HG02885 (cell line): ENCODE measurements around the gene OVOL2.
"Not testable (repeated sequence)": the region's sequence is repeated elsewhere in the genome, so short reads cannot be mapped to it uniquely, and the experiment has no call there.

Source experiments
- ATAC-seq: cut with Tn5 transposase; IDR thresholded peaks from one replicate; pipeline ENCODE4 v1.9.1; 2021; ENCODE audit warnings: mild to moderate bottlenecking; ENCODE audit not compliant: unreplicated experiment, poor library complexity

The OVOL2 gene

DNA sequence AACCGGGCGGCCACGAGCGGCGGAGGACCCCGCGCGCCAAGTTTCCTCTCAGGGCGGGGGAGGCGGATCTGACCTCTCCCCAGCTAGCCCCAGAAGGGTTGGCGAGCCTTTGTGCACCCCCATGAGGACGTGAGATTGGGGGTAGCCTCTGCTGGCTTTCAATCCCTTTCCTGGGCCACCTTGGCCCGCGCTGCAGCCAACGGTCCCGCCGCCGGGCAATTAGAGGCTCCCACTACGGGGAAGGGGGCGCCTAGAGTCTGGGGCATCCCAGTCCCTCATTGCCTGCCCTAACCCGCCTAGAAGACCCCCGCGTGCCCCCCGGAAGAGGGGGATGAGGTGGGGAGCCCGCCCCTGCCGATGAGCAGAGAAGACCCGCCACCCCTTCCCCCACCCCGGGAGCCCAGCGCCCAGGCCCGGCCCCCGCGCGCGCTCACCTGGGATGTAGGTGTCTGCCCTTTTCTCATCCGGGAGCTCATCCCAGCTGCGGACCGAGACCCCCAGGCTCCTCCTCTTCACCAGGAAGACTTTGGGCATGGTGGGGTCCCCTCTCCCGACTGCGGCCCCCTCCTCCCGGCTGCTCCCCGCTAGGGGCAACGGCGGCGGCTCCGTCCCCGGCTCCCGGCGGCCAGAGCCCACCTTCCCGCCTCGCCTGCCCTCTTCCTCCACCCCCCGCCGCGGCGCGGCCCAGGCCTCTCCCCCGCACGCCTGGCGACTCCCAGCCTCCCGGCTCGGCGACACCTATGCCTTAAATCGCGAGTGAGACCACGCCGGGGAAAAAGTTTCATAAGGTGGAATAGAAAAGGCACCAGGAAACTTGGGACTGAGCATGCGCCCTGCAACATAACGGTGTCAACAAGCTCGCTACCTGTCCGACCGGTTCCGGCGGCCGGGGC is at the start of gene OVOL2:
OVOL2 (minus strand) TSS at position 816 of the 893 bp plus-strand sequence; CDS start at position 534, 282 bp downstream.
- ATAC-seq, result no peak

DNA sequence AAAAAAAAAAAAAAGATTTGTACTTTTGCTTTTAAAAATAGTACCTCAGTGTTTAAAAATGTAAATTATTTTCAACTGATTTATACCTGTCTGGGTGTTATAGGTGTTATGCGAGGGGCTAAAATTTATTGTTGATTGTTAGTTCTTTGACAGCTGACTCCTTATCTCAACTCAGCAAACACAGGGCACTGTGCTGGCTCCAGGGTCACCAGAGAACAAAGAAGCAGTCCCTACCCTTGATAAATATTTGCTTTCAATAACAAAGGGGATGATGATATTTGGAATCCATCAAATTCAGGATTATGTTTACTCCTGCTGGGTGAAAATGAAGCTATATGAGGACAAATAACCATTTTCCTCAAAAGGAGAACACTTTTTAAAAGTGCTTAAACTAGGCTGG is 45.8 kb upstream of the OVOL2 start:
- no peak for ATAC-seq

DNA sequence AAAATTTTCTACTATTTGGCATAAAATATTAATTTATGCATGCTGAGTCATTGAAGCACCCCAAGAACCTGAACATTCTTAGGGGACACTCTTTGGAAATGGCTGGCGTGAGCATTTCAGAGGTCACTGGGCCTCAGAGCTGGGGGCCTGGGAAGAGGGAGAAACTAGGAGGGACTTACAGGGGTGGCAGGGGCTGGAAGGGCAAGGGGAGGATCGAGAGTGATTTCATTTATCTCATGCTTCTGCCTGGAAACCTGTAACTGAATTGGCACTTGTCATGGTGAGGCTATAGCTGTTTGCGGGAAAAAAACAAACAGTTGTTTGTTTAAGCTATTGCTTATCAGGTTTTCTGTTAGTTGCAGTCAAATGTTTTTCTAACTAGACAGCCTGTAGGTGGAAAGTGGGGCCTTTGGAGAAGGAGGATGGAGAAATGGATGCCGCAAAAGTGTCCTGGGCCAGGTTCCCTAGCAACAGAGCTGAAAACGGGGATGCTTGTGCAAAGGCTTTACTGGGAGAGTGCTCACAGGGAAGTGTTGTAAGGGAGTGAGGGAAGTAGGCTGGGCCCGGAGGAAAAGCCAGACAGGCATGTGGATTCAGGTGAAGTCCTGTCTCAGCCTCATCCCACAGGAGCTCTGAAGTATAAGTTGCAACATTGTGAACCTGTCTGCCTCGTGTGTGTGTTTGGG is 43.6 kb upstream of the OVOL2 start:
- no peak for ATAC-seq

DNA sequence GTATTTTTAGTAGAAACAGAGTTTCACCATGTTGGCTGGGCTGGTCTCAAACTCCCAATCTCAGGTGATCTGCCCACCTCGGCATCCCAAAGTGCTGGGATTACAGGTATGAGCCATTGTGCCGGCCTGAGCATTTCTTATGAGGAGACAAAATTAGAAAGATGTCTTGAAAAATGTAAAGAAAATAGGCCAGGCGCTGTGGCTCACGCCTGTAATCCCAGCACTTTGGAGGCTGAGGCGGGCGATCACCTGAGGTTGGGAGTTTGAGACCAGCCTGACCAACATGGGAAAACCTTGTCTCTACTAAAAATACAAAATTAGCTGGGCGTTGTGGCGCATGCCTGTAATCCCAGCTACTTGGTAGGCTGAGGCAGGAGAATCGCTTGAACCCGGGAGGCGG is 42.9 kb upstream of the OVOL2 start:
- ATAC-seq, result not testable (repeated sequence)

DNA sequence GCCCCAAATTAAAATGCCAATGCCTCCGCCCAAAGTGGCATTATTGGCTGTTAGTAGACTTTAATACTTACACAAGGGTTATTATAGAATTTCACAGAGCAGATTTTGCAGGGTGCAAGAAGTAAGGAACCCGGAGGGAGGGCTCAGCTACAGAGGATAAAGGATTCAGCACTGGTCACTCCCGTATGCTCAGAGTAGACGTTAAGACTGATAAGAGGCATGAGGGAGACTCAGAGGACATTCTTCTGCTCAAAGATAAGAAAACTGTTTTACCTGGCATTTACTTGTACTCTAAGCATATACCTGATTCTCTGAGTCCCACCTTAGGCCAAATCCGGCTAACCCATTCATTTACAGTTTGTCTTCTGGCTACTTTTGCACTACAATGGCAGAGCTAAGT is 36.5 kb upstream of the OVOL2 start:
- no peak for ATAC-seq

DNA sequence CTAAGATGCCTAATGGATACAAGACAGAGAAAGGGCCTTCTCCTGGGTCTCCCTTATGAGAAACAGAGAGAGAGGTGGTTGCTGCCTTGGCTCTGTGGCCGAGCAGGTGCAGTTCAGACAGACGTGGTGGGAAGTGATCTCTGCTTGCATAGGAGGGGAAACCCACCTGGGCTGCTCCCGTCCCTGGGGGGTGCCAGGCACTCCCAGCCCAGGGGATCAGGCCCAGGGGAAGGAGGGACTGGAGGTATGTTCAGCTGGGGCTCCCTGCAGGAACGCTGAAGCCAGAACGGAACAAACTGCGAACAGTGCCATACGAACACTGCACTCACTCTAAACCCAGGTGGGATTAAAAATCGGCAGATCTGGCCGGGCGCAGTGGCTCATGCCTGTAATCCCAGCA is 35.7 kb upstream of the OVOL2 start:
- ATAC-seq, result no peak

DNA sequence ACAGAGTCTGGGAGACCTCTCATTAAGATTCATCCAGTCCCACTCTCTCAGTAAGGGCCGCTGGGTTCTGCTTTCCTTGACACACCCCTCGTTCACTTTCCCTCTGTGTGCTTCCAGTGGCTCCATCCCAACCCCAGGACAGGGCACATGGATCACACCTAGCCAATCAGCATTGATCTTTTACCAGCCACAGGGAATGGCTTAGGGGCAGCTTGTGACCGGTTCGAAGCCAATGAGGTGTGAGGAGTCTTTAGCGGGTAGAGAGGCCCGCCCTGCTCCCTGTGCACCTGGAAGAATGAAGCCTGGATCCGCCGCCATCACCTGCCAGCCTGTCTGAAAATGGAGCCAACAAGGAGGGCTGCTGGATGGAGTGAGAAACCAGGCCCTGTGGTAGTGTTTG is 35.2 kb upstream of the OVOL2 start:
- ATAC-seq, result no peak

DNA sequence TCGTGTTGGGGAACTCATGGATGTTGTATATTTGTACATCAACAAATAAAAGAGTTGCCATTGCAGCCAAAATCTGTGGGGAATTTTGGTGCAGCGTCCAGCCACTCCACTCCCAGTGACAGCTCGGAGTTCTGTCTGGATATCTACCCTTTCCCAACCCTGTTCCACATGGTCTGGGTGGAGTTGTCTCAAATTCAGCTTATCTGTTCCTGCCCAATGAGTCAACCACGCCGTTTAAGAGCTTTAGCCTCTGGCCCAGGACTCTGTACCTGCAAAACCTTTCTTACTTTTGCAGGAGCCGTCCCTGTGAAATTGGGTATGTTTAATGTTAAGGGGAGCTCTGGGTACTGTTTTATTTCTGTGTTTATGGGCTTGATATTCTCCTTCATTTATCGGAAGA is 33.9 kb upstream of the OVOL2 start:
- no peak for ATAC-seq

DNA sequence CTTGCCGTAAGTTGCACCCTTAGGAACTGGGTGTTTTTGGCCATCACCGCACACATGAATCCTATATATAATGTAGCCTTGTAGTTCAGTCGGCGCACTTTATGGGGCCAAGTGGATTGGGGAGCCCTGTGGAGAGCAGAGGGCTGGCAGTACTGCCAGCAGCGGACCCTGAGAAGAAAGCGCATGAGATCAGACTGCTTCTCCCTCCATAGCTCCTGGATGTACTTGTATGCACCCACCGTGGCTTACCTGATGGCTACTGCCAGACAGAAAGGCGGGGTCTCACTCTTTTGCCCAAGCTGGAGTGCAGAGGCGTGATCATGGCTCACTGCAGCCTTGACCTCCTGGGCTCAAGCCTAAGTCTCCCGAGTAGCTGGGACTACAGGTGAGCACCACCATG is 32.8 kb upstream of the OVOL2 start:
- ATAC-seq, result no peak

DNA sequence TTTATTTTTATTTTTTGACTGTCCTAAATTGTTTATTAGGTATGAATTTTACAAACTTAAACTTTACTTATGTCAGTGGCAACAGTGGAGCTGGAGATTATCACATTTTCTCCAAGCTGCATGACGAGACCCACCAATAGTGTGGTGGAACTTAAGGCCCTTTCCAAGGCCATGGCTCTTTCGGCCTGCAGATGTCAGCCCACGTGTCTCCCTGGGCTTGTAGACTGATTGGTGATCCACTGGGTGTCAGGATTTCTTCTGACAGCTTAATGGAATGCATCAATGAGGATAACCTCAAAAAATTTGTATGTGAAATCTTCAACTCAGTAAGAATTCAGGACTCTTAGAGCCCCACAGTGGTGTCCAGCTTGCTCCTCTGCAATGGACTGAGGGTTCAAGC is 32.3 kb upstream of the OVOL2 start:
- ATAC-seq, result no peak

DNA sequence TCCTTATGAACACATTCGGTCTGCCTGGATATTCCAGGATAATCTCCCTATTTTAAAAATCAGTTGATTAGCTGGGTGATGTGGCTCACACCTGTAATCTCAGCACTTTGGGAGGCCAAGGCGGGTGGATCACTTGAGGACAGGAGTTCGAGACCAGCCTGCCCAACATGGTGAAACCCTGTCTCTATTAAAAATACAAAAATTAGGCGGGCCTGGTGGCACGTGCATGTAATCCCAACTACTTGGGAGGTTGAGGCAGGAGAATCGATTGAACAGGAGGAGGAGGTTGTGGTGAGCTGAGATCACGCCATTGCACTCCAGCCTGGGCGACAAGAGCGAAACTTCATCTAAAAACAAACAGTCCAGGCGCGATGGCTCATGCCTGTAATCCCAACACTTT is 31.1 kb upstream of the OVOL2 start:
- not testable (repeated sequence) for ATAC-seq

DNA sequence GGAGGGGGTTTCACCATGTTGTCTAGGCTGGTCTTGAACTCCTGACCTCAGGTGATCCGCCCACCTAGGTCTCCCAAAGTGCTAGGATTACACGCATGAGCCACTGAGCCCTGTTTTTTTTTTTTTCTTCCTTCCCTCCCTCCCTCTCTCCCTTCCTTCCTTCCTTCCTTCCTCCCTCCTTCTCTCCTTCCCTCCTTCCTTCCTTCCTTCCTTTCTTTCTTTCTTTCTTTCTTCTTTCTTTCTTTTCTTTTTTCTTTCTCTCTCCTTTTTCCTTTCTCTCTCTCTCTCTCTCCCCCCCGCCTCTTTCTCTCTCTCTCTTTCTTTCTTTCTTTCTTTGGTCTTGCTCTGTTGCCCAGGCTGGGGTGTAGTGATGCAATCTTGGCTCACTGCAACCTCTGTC is 30.6 kb upstream of the OVOL2 start:
- not testable (repeated sequence) for ATAC-seq

DNA sequence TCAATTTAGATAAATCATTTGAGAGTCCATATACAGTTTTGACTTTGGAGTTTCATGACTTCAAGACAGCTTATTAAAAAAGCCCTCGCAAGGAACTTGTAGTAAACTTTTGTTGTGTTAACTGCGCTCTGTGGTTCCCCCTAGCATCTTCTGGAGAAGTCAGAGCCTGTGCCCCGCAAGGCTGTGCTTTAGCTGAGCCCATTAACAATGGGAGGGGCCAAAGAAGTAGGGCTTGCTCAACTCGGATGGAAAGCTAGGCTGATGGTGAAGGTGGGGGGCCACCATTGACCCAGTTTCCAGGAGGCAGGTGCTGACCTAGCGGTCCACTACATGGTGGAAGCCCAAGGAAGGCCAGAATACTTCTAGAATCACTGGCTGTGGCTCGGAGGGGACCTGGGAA is 29.3 kb upstream of the OVOL2 start:
- ATAC-seq, result no peak

DNA sequence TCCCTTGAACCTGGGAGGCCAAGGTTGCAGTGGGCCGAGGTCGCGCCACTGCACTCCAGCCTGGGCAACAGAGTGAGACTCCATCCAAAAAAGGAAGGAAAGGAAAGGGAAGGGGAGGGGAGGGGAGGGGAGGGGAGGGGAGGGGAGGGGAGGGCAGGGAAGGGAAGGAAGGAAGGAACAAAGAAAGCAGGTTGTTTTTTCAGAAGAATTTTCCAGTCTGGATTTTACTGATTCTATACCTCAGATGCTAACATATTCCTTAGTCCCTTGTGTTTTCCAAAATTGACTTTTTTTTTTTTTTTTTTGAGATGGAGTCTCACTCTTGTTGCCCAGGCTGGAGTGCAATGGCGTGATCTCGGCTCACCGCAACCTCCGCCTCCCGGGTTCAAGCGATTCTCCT is 23.1 kb upstream of the OVOL2 start:
- not testable (repeated sequence) for ATAC-seq

DNA sequence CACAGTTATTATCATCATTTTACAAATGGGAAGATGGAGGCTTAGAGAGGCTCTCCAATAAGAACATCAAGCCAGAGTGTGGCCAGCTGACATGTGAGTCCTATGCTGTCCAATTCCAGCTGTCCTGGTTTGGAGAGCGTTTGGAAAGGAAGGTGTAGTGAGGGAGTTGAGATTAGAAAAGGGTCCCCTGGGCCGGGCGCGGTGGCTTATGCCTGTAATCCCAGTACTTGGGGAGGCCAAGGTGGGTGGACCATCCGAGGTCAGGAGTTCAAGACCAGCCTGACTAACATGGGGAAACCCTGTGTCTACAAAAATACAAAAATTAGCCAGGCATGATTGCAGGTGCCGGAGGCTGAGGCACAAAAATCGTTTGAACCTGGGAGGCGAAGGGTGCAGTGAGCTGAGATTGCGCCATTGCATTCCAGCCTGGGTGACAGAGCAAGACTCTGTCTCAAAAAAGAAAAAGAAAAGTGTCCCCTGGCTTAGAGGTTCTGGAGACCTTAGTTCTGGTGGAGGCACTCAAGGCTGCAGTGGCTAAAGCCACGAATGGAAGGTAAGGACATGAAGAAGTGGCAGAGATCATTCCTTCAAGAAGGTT is 22.1 kb upstream of the OVOL2 start:
- no peak for ATAC-seq

DNA sequence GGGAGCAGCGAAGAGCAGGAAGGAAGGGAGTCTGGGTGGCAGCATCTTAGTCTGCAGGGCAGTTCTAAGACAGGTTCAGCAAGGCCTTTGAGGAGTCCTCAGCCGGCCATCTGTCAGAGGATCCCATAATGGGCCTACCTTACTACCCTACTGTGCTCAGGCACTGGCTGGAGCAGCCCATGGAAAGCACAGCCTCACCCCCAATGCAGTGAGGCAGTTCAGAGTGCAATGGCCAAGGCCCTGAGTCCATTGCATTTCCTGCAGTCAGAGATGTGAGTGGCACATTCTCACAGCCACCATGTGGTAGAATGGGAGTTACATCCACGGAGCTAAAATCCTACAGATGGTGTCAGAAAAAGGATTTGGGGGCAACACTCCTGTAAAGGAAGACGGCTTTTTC is 19.4 kb upstream of the OVOL2 start:
- no peak for ATAC-seq

DNA sequence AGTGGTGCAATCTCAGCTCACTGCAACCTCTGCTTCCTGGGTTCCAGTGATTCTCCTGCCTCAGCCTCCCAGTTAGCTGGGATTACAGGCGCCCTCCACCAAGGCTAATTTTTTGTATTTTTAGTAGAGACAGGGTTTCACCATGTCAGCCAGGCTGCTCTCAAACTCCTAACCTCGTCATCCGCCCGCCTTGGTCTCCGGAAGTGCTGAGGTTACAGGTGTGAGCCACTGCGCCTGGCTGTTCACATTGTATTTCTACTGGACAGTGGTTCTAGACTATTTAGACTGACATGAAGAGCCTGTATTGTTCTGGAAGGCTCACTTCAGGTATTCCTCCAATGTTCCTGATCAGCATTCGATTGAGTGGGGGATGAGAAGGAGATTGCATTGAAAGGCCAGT is 14.8 kb upstream of the OVOL2 start:
- no peak for ATAC-seq

DNA sequence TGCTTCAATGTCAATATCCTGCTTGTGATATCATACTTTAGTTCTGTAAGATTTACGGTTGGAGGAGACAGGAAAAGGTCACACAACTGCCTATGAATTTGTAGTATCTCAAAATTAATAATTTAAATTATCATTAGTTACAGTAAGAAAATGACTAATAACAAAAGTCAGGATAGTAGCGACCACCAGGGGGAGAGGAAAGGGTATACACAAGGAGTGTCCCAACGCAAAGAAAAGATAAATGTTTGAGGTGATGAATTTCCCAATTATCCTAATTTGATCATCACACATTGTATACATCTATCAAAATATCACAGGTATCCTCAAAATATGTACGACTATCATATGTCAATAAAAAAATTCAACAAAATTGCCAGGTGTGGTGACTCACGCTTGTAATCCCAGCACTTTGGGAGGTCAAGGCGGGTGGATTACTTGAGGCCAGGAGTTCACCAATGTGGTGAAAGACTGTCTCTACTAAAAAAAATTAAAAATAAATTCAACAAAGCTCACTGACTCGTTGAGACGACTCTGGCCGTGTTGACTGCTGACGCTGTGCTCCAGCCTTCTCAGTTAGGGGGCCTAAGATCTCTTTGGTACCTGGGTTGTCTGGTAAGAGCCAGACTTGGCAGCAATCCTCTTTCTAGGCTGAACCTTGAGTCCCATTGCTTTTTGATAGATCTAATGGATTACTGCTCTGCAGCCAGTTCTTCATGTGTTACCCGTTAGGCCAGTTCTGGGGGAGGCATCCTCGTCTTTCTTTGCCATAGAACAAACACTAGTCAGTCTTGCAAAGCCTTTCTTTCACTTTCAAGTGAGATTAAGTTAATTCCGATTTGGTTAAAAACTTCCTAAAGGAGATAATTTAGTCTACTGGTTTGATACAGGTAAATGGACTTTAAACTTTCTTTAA is 9.0 kb upstream of the OVOL2 start:
- no peak for ATAC-seq

DNA sequence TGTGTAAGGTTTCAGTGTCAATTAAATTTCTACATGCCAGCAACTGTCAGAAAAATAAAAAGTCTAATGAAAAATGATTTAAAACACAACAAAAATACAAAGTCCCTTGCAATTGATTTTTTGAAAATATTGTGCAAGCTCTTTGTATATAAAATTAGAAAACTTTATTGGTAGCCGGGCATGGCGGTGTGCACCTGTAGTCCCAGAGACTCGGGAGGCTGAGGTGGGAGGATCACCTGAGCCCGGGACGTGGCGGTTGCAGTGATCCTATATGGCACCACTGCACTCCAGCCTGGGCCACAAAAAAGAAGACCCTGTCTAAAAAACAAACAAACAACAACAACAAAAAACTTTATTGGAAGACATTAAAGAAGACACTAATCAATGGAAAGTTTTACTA is 6.0 kb upstream of the OVOL2 start:
- no peak for ATAC-seq

DNA sequence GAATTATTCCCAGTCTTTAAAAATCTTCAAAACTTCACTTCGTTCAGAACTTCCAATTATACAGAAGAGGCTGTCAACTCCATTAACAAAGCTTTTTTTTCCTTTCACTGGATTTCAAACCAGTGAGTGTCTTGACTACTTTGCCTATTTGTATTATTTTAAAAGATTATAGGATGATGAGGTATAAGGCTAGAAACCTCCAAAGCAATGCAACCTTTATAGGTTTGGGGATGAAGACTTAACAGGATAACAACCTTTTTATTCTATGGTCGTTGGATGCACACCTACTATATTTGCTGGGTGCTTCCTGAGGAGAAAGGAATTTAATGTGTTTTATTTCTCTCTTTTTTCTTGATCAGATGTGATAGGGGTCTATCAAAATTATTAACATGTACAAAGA is 1.9 kb upstream of the OVOL2 start:
- no peak for ATAC-seq
